ENCODE data around the gene OSBPL8. TPM values are rescaled to one million over a fixed set of nuclear protein-coding genes. Genes with fewer than 3 reads are reported as not detected.

Gene OSBPL8
- total and polyA plus RNA-seq, 10 of the 15 experiments (the other 5 are each of a cell fraction or from before 2014, with no cell fraction given): 10.4 to 58.0 (median 32.0) TPM

- H3K4me3 ChIP-seq: no peak overlapping the region
- H3K4me2 ChIP-seq (ENCODE audit: control insufficient read depth, insufficient read depth): no peak overlapping the region
- ChIA-PET SMC1A (ENCODE audit: uncharacterized antibody, unreplicated experiment) (no interaction called here), CTCF (interaction anchor here (0.7 kb wide), 1 partner anchor 15 kb away, joined by 3 read pairs; no protein-coding TSS in a partner anchor), RAD21 (ENCODE audit: unreplicated experiment) (no interaction called here), POLR2A (interaction anchor here (0.6 kb wide), 1 partner anchor 407 kb away, joined by 3 read pairs; no protein-coding TSS in a partner anchor)
- H3K36me3 ChIP-seq (ENCODE audit: control insufficient read depth in 2 of 2, insufficient read depth in 2 of 2, low read length in 1 of 2): no peaks in the 10 kb centered on the region
- intact Hi-C loops (cut with micrococcal nuclease; ENCODE audit: unreplicated experiment): no loop called here
- H3K9me3 ChIP-seq (replicated peaks; ENCODE audit: control insufficient read depth, insufficient read depth, low read length): no peaks in the 10 kb centered on the region
- H3K79me2 ChIP-seq (ENCODE audit: control insufficient read depth, insufficient read depth, low read length): no peaks in the 10 kb centered on the region
- in situ Hi-C loops (cut with MboI): no loop called here
- no peak for TF ChIP-seq BCL11A (IDR thresholded peaks at IDR 0.05; ENCODE audit: low read depth, low read length)
- no peak for TF ChIP-seq MEF2B (IDR thresholded peaks at IDR 0.05; ENCODE audit: partially characterized antibody, poor library complexity, severe bottlenecking)
- no peak for TF ChIP-seq MEF2A (IDR thresholded peaks at IDR 0.05; ENCODE audit: insufficient read depth, low read depth, low read length)
- no peaks in the 10 kb centered on the region for H3K27me3 ChIP-seq (replicated peaks in 1 of 2; ENCODE audit: control insufficient read depth in 2 of 2, insufficient read depth in 2 of 2, low read length in 1 of 2)
- BruUV-seq (replicated peaks): no TSS peak
- H3K9ac ChIP-seq (ENCODE audit: control insufficient read depth, insufficient read depth, low read length): no peak overlapping the region
- FAIRE-seq (no peak), ATAC-seq (no peak), DNase-seq (ENCODE audit: low read depth, low spot score) (no peak)
- no peaks in the 10 kb centered on the region for H3K4me1 ChIP-seq (ENCODE audit: control insufficient read depth, insufficient read depth, low read length)
- no peaks in the 10 kb centered on the region for H4K20me1 ChIP-seq (ENCODE audit: control insufficient read depth, insufficient read depth)
- 96% methylated on average over 3 of the region's 3 CpGs for WGBS (ENCODE audit: insufficient coverage, insufficient replicate concordance, low lambda C conversion rate, missing lambda C conversion rate)
- H3K27ac ChIP-seq (ENCODE audit: control insufficient read depth, insufficient read depth): no peak overlapping the region
- no peak overlapping the region for H2AFZ ChIP-seq (ENCODE audit: control insufficient read depth, low read depth, low read length)
Observed at GRCh38 chr12:76571256-76571655, 11.7 kb upstream of the OSBPL8 start.

GRCh38 chr12:76569685-76570604, 10.4 kb upstream of the OSBPL8 start:
- H3K4me3 ChIP-seq: no peak overlapping the region
- H3K4me1 ChIP-seq (ENCODE audit: control insufficient read depth, insufficient read depth, low read length): no peaks in the 10 kb centered on the region
- intact Hi-C loops (cut with micrococcal nuclease; ENCODE audit: unreplicated experiment) (no loop called here), in situ Hi-C loops (cut with MboI) (no loop called here)
- BruUV-seq (replicated peaks): no TSS peak
- H3K36me3 ChIP-seq (ENCODE audit: control insufficient read depth in 2 of 2, insufficient read depth in 2 of 2, low read length in 1 of 2): no peaks in the 10 kb centered on the region
- no peak overlapping the region for H3K4me2 ChIP-seq (ENCODE audit: control insufficient read depth, insufficient read depth)
- H3K27ac ChIP-seq (ENCODE audit: control insufficient read depth, insufficient read depth): no peak overlapping the region
- ChIA-PET RAD21 (ENCODE audit: unreplicated experiment) (interaction anchor here (0.6 kb wide), 1 partner anchor 201 kb away, joined by 4 read pairs; no protein-coding TSS in a partner anchor), POLR2A (no interaction called here), SMC1A (ENCODE audit: uncharacterized antibody, unreplicated experiment) (no interaction called here), CTCF (interaction anchor here (0.6 kb wide), 1 partner anchor 1311 kb away, joined by 3 read pairs; no protein-coding TSS in a partner anchor)
- H3K9ac ChIP-seq (ENCODE audit: control insufficient read depth, insufficient read depth, low read length): no peak overlapping the region
- H3K27me3 ChIP-seq (replicated peaks in 1 of 2; ENCODE audit: control insufficient read depth in 2 of 2, insufficient read depth in 2 of 2, low read length in 1 of 2): no peaks in the 10 kb centered on the region
- no peaks in the 10 kb centered on the region for H3K9me3 ChIP-seq (replicated peaks; ENCODE audit: control insufficient read depth, insufficient read depth, low read length)
- no peak for DNase-seq (ENCODE audit: low read depth, low spot score)
- no peaks in the 10 kb centered on the region for H4K20me1 ChIP-seq (ENCODE audit: control insufficient read depth, insufficient read depth)
- whole genome bisulfite sequencing (ENCODE audit: insufficient coverage, insufficient replicate concordance, low lambda C conversion rate, missing lambda C conversion rate): 58% methylated on average over 4 of the region's 4 CpGs
- no peak for TF ChIP-seq NR2C1 (IDR thresholded peaks at IDR 0.05)
- no peak for TF ChIP-seq RB1 (IDR thresholded peaks at IDR 0.05; ENCODE audit: borderline replicate concordance)
- TF ChIP-seq NBN (IDR thresholded peaks at IDR 0.05): no peak
- TF ChIP-seq YBX1 (IDR thresholded peaks at IDR 0.05): no peak
- TF ChIP-seq ZSCAN29 (IDR thresholded peaks at IDR 0.05): no peak
- no peak for TF ChIP-seq RELA (IDR thresholded peaks at IDR 0.05; ENCODE audit: borderline replicate concordance, partially characterized antibody)
- TF ChIP-seq FOS (IDR thresholded peaks at IDR 0.05; ENCODE audit: borderline replicate concordance, extremely low read depth, insufficient read length): no peak
- TF ChIP-seq NRF1 (conservative IDR thresholded peaks at IDR 0.05; ENCODE audit: low read depth, low read length): no peak
- no peak for TF ChIP-seq NFYA (IDR thresholded peaks at IDR 0.05; ENCODE audit: borderline replicate concordance, low read depth, low read length)
- TF ChIP-seq PKNOX1 (IDR thresholded peaks at IDR 0.05): no peak
- TF ChIP-seq CREM (IDR thresholded peaks at IDR 0.05; ENCODE audit: low read depth): no peak
- no peak for TF ChIP-seq KAT2A (conservative IDR thresholded peaks at IDR 0.05; ENCODE audit: control insufficient read depth, low read depth, low read length)
- no peak for TF ChIP-seq YY1 (IDR thresholded peaks at IDR 0.05; ENCODE audit: low read depth, low read length)
- TF ChIP-seq SUZ12 (IDR thresholded peaks at IDR 0.05; ENCODE audit: unreplicated experiment): no peak
- peak overlapping the region; percentile 57 for H2AFZ ChIP-seq (ENCODE audit: control insufficient read depth, low read depth, low read length)
- FAIRE-seq: peak; percentile 79
- no peaks in the 10 kb centered on the region for H3K79me2 ChIP-seq (ENCODE audit: control insufficient read depth, insufficient read depth, low read length)
- ATAC-seq: peak; percentile 67

Data from GM12878 (cell line).